GM12873 (cell line): ENCODE data around the gene CCDC188.

Experiments used
- TF ChIP-seq, protein P1 (sequence below): IDR thresholded peaks from 2 replicates; pipeline ENCODE4 v1.5.1; 2012; ENCODE audit warnings: low read depth, mild to moderate bottlenecking, moderate library complexity, low read length, control low read depth; ENCODE audit not compliant: insufficient read depth; ENCODE audit errors: missing control alignments

Gene CCDC188

DNA sequence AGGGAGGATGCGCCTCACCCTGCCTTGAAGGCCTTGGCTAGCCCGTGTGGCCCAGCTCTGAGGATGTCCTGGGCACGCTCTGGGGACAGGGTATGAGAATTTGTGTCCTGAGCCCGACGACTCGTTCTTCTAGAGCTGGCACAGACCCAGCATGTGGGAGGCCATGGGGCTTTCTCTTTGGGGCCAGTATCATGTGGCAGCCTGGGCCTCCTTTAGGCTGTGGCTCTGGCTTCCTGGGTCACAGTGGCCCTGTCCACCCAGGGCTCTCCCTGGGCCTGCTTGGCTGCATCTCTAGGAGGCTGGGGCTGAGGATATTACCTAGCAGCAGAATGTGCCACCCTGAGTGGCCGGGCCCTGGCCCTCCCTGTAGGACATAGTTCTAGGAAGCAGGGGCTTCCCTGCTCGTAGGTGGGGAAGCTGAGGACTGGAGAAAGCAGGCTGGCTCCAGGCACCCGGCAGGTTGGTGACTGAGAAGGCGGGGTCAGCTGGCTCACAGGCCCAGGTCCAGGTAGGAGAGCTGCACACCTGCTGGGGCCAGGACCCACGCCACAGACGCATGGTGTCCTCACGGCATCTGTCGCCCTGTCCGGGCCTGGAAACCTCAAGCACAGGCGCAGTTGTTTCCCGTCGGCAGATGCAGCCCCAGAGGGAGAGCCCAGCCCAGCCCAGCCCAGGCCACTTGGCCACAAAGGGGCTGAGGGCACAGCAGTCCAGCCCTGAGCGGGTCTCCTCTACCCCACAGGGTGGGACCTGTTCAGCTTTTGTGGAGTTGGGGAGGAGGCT is 6.8 kb downstream of the CCDC188 start:
- TF ChIP-seq, protein P1, sequence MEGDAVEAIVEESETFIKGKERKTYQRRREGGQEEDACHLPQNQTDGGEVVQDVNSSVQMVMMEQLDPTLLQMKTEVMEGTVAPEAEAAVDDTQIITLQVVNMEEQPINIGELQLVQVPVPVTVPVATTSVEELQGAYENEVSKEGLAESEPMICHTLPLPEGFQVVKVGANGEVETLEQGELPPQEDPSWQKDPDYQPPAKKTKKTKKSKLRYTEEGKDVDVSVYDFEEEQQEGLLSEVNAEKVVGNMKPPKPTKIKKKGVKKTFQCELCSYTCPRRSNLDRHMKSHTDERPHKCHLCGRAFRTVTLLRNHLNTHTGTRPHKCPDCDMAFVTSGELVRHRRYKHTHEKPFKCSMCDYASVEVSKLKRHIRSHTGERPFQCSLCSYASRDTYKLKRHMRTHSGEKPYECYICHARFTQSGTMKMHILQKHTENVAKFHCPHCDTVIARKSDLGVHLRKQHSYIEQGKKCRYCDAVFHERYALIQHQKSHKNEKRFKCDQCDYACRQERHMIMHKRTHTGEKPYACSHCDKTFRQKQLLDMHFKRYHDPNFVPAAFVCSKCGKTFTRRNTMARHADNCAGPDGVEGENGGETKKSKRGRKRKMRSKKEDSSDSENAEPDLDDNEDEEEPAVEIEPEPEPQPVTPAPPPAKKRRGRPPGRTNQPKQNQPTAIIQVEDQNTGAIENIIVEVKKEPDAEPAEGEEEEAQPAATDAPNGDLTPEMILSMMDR, result no peak

DNA sequence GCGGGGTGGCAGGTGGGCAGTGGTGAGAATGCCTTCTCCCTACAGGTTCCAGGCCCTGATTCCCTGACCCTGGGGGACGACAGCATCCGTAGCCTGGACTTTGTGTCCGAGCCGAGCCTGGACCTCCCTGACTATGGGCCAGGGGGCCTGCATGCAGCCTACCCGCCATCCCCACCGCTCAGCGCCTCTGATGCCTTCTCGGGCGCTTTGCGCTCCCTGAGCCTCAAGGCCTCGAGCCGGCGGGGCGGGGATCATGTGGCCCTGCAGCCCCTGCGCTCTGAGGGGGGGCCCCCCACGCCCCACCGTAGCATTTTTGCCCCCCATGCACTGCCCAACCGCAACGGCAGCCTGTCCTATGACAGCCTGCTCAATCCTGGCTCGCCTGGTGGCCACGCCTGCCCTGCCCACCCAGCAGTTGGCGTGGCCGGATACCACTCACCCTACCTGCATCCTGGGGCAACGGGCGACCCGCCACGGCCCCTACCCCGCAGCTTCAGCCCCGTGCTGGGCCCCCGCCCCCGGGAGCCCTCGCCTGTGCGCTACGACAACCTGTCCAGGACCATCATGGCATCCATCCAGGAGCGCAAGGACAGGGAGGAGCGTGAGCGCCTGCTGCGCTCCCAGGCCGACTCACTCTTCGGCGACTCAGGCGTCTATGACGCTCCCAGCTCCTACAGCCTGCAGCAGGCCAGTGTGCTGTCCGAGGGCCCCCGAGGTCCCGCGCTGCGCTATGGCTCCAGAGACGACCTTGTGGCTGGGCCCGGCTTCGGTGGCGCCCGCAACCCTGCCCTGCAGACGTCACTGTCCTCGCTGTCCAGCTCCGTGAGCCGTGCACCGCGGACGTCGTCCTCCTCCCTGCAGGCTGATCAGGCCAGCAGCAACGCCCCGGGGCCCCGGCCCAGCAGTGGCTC is 7.9 kb downstream of the CCDC188 start:
- TF ChIP-seq, protein P1, result no peak

DNA sequence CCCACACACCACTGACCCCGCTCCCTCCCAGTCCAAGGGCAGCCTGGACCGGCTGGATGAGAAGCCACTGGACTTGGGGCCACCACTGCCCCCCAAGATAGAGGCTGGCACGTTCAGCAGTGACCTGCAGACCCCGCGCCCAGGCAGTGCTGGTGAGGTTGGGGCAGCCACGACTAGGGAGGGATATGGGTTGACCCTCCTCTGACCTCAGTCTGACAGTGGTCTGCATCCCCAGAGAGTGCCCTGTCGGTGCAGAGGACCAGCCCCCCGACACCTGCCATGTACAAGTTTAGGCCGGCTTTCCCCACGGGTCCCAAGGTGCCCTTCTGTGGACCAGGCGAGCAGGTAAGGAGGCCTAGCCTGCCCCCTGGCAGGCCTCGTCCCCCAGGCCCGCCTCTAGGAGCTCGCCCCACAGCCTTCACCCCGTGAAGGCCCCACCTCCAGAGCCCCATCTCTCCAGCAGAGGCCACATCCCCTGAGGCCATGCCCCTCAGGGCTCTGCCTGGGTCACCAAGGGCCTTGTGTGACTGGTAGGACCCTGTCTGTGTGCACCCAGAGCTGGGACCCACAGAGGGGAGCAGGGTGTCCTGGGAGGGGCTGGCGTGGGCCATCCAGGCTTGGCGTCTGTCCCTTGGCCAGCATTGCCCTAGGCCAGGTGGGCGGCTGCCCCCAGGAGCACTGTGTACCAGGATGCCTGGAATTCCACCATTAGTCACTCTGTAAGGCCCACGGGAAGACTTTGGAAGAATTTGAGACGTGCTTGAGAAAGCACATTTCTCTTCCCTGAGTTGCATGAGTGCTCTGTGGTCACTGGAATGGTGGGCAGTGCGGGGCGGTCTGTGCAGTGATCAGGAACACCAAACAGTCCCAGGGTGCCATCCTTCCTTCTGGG is 9.4 kb downstream of the CCDC188 start:
- TF ChIP-seq, protein P1, result no peak

DNA sequence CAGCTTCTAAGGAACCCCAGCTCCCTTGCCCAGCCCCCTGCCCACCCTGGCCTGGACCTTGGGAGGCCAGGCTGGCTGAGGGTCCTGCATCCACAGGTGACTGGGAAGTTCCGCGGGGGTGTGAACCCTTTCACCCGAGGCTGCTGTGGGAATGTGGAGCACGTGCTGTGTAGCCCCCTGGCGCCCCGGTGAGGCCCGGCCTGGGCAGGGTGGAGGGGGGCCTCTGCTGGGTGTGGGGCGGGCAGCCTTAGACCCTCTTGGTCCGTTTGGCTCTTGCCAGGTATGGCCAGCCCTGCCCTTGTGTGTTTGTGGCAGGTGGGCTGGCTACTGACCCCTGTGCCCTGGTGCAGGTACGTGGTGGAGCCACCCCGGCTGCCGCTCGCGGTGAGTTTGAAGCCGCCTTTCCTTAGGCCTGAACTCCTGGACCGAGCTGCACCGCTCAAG is 10.3 kb downstream of the CCDC188 start:
- TF ChIP-seq, protein P1, result no peak

DNA sequence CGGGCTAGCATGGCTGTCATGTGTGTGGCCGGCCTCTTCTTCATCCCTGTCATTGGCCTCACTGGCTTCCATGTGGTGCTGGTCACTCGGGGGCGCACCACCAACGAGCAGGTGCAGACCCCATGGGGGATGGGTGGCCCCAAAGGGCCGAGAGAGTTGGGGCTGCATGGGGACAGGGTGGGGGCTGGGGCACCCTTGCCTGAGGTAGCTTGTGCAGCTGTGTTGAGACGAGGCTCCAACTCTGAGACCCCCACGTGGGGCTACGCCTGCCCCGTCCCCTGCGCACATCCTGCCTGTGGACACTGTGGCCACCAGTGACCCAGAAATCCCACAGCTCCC is 10.8 kb downstream of the CCDC188 start:
- TF ChIP-seq, protein P1, result no peak

DNA sequence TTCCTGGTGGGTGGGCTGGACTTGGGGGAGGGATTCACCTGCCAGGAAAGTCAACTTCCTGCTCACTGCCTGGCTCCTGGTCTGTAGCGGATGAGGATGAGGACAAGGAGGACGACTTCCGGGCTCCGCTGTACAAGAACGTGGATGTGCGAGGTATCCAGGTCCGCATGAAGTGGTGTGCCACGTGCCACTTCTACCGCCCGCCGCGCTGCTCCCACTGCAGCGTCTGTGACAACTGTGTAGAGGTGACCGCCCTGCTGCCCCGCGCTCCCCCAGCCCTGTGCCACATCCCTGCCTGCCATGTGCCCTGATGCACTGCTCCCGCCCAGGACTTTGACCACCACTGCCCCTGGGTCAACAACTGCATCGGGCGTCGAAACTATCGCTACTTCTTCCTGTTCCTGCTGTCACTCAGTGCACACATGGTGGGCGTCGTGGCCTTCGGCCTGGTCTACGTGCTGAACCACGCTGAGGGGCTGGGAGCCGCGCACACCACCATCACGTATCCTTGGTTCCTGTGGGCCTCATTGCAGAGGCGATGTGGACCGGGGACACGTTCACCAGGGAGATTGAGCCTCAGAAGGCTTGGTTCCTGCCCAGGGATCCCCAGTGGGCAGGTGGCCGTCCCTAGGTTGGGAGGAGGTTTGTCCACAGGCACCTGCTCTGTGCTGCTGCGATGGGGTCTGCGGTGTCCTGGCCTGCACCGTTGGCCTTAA is 11.3 kb downstream of the CCDC188 start:
- TF ChIP-seq, protein P1, result no peak
